SK-N-SH (cell line): ENCODE results near the gene GNAS-AS1. TPM values are rescaled to one million over a fixed set of nuclear protein-coding genes. Genes with fewer than 3 reads are reported as not detected.

Experiments used
- CTCF ChIA-PET: fragments of 300-600, 350-600 bp; formaldehyde crosslinking; extraction: SDS; loops from one replicate; lab custom pipeline; 2021; lab: Yijun Ruan, JAX
- POLR2A ChIA-PET: fragments of 350-600 bp; sonication (Branson Sonifier 250); formaldehyde crosslinking; extraction: SDS; loops from one replicate; lab custom pipeline; 2020; ENCODE audit warnings: antibody characterized with exemption, inconsistent platforms; lab: Yijun Ruan, JAX
- DNase-seq: peaks from one replicate; pipeline ENCODE4 v3.0.0; 2012
- H2AFZ ChIP-seq: fragments of 200-600 bp; sonication (generic); 2 replicates; pipeline ENCODE4 v1.8.1; 2016; ENCODE audit warnings: antibody characterized with exemption, mild to moderate bottlenecking, low read depth
- H3F3A ChIP-seq: fragments of 200-600 bp; sonication (generic); replicated peaks from 2 replicates; pipeline ENCODE3; 2016; ENCODE audit warnings: antibody characterized with exemption, mild to moderate bottlenecking; ENCODE audit not compliant: insufficient read depth
- H3K27ac ChIP-seq, 2 experiments: fragments of 200-500 bp in 1 of 2; fragments of 200-600 bp in 1 of 2; sonication (Bioruptor generic) in 1 of 2; sonication (generic), shearing (Covaris generic) in 1 of 2; 2 replicates each; pipeline versions ENCODE4 v1.5.1 to v1.6.1; 2014 to 2016; ENCODE audit warnings: low read depth in 2 of 2, inconsistent platforms in 1 of 2, low read length in 1 of 2, mild to moderate bottlenecking in 1 of 2, mixed read lengths in 1 of 2
- H3K27me3 ChIP-seq: fragments of 200-600 bp; sonication (generic), shearing (Covaris generic); 2 replicates; pipeline ENCODE4 v1.6.1; 2016; ENCODE audit warnings: mixed run types; ENCODE audit not compliant: insufficient read depth
- H3K36me3 ChIP-seq, 2 experiments: fragments of 200-500 bp in 1 of 2; fragments of 200-600 bp in 1 of 2; sonication (Bioruptor generic) in 1 of 2; sonication (generic) in 1 of 2; replicated peaks in 1 of 2; 2 replicates each; pipeline versions ENCODE3 to v1.5.1; 2014 to 2016; ENCODE audit warnings: low read length in 1 of 2, mild to moderate bottlenecking in 1 of 2; ENCODE audit not compliant: insufficient read depth in 2 of 2, control insufficient read depth in 1 of 2
- H3K4me1 ChIP-seq, 2 experiments: fragments of 200-500 bp in 1 of 2; fragments of 200-600 bp in 1 of 2; sonication (Bioruptor generic) in 1 of 2; sonication (generic), shearing (Covaris generic) in 1 of 2; 2 replicates each; pipeline versions ENCODE4 v1.5.1 to v1.6.1; 2014 to 2016; ENCODE audit warnings: low read depth in 1 of 2, low read length in 1 of 2, mixed run types in 1 of 2; ENCODE audit not compliant: insufficient read depth in 2 of 2, control insufficient read depth in 1 of 2
- H3K4me2 ChIP-seq: fragments of 200-600 bp; sonication (generic), shearing (Covaris generic); 2 replicates; pipeline ENCODE4 v1.6.1; 2017; ENCODE audit warnings: mixed run types
- H3K4me3 ChIP-seq, 2 experiments: fragments of 200-500 bp in 1 of 2; fragments of 200-600 bp in 1 of 2; sonication (Bioruptor generic) in 1 of 2; sonication (generic), shearing (Covaris generic) in 1 of 2; 2 replicates each; pipeline versions ENCODE4 v1.5.1 to v1.8.1; 2014 to 2016; ENCODE audit warnings: low read depth in 2 of 2, inconsistent platforms in 1 of 2, low read length in 1 of 2, mild to moderate bottlenecking in 1 of 2, mixed read lengths in 1 of 2, moderate library complexity in 1 of 2
- H3K79me2 ChIP-seq: fragments of 200-600 bp; sonication (generic); 2 replicates; pipeline ENCODE4 v1.8.1; 2017; ENCODE audit warnings: mild to moderate bottlenecking; ENCODE audit not compliant: insufficient read depth
- H3K9ac ChIP-seq: fragments of 200-600 bp; sonication (generic); 2 replicates; pipeline ENCODE4 v1.6.1; 2017; ENCODE audit warnings: mixed run types
- H3K9me2 ChIP-seq: fragments of 200-600 bp; sonication (generic); 2 replicates; pipeline ENCODE4 v1.6.1; 2017; ENCODE audit warnings: mixed run types
- H3K9me3 ChIP-seq: fragments of 200-600 bp; sonication (generic); 2 replicates; pipeline ENCODE4 v1.6.1; 2017; ENCODE audit warnings: mixed run types, mild to moderate bottlenecking, moderate library complexity
- H4K20me1 ChIP-seq: fragments of 200-600 bp; sonication (generic); 2 replicates; pipeline ENCODE4 v1.6.1; 2017; ENCODE audit warnings: mild to moderate bottlenecking, mixed run types; ENCODE audit not compliant: insufficient read depth
- CHD2 ChIP-seq: fragments of 150-350 bp; IDR thresholded peaks from 2 replicates; pipeline ENCODE4 v1.6.1; 2018; ENCODE audit warnings: low read length; ENCODE audit not compliant: partially characterized antibody
- ELF1 ChIP-seq: IDR thresholded peaks from 2 replicates; pipeline ENCODE4 v1.4.0; 2012
- FOSL2 ChIP-seq: IDR thresholded peaks from 2 replicates; pipeline ENCODE4 v1.4.0; 2012; ENCODE audit warnings: low read depth, mild to moderate bottlenecking, moderate library complexity, borderline replicate concordance
- FOXJ3 ChIP-seq: sonication (generic); formaldehyde crosslinking; IDR thresholded peaks from 2 replicates; pipeline ENCODE4 v1.5.1; 2020; ENCODE audit warnings: mild to moderate bottlenecking, missing genetic modification reagents
- GATA2 ChIP-seq: sonication (generic); formaldehyde crosslinking; IDR thresholded peaks from 2 replicates; pipeline ENCODE4 v1.5.0; 2020; ENCODE audit warnings: mild to moderate bottlenecking, missing genetic modification reagents
- JUND ChIP-seq: IDR thresholded peaks from 2 replicates; pipeline ENCODE4 v1.4.0; 2012
- NFIC ChIP-seq: IDR thresholded peaks from 2 replicates; pipeline ENCODE4 v1.4.0; 2012; ENCODE audit warnings: borderline replicate concordance
- NRF1 ChIP-seq: IDR thresholded peaks from 2 replicates; pipeline ENCODE4 v1.6.1; 2012; ENCODE audit warnings: low read depth, mild to moderate bottlenecking, low read length
- PBX3 ChIP-seq: IDR thresholded peaks from 2 replicates; pipeline ENCODE4; 2012
- RCOR1 ChIP-seq: fragments of 150-350 bp; IDR thresholded peaks from 2 replicates; pipeline ENCODE4 v1.6.1; 2017; ENCODE audit warnings: antibody characterized with exemption, low read length
- RXRA ChIP-seq: IDR thresholded peaks from 2 replicates; pipeline ENCODE4 v1.4.0; 2012; ENCODE audit warnings: low read depth, mild to moderate bottlenecking, borderline replicate concordance
- SMC3 ChIP-seq: IDR thresholded peaks from 2 replicates; pipeline ENCODE4 v1.6.1; 2012; ENCODE audit warnings: low read depth, low read length, improper control_type of control experiment
- TAF1 ChIP-seq: IDR thresholded peaks from 2 replicates; pipeline ENCODE4 v1.6.1; 2012; ENCODE audit warnings: low read depth, mild to moderate bottlenecking, low read length, moderate library complexity, borderline replicate concordance
- TCF12 ChIP-seq: IDR thresholded peaks from 2 replicates; pipeline ENCODE4 v1.4.0; 2012
- USF1 ChIP-seq: IDR thresholded peaks from 2 replicates; pipeline ENCODE4 v1.4.0; 2012; ENCODE audit warnings: low read depth, borderline replicate concordance
- USF2 ChIP-seq: fragments of 150-350 bp; IDR thresholded peaks from 2 replicates; pipeline ENCODE4 v1.6.1; 2017; ENCODE audit warnings: antibody characterized with exemption, low read length, low read depth, borderline replicate concordance
- YY1 ChIP-seq: IDR thresholded peaks from 2 replicates; pipeline ENCODE4 v1.4.0; 2012; ENCODE audit warnings: low read depth, mild to moderate bottlenecking
- WGBS: methylation state at CpG from one replicate; pipeline ENCODE4 v1.1.6; 2017; ENCODE audit warnings: low lambda C conversion rate; 5-methylcytosine and 5-hydroxymethylcytosine counted together
- polyA plus RNA-seq, 3 experiments: library from polyadenylated mRNA; depleted of rRNA; stranded (reverse); fragments of >200 nt; gene quantifications; 2 replicates each; pipeline ENCODE4 v1.2.3, GENCODE V29; 2012
- TF ChIP-seq, protein P1 (sequence below): IDR thresholded peaks from 2 replicates; pipeline ENCODE4 v1.4.0; 2012; ENCODE audit warnings: low read depth
- TF ChIP-seq, protein P2 (sequence below): IDR thresholded peaks from 2 replicates; pipeline ENCODE4 v1.4.0; 2012; ENCODE audit warnings: low read depth, borderline replicate concordance
- TF ChIP-seq, protein P3 (sequence below): fragments of 150-350 bp; IDR thresholded peaks from 2 replicates; pipeline ENCODE4 v1.6.1; 2016; ENCODE audit warnings: mild to moderate bottlenecking, low read depth, low read length

Gene GNAS-AS1
- polyA plus RNA-seq, 1 of the 3 experiments (the other 2 are of a cell fraction), result 1.5 TPM

GRCh38 chr20:58776109-58776508 is 74.6 kb downstream of the GNAS-AS1 start:
- no peaks in the 10 kb centered on the region for H3K9me3 ChIP-seq
- no peak overlapping the region for H3K9ac ChIP-seq
- no peak overlapping the region for H3K4me3 ChIP-seq
- H2AFZ ChIP-seq, result no peak overlapping the region
- no peaks in the 10 kb centered on the region for H3F3A ChIP-seq
- no peaks in the 10 kb centered on the region for H3K9me2 ChIP-seq
- TF ChIP-seq, protein P1, sequence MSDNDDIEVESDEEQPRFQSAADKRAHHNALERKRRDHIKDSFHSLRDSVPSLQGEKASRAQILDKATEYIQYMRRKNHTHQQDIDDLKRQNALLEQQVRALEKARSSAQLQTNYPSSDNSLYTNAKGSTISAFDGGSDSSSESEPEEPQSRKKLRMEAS, result no peak
- TF ChIP-seq RCOR1 (no peak), PBX3 (no peak), GATA2 (CRISPR knock-in tag) (no peak)
- TF ChIP-seq, protein P2, sequence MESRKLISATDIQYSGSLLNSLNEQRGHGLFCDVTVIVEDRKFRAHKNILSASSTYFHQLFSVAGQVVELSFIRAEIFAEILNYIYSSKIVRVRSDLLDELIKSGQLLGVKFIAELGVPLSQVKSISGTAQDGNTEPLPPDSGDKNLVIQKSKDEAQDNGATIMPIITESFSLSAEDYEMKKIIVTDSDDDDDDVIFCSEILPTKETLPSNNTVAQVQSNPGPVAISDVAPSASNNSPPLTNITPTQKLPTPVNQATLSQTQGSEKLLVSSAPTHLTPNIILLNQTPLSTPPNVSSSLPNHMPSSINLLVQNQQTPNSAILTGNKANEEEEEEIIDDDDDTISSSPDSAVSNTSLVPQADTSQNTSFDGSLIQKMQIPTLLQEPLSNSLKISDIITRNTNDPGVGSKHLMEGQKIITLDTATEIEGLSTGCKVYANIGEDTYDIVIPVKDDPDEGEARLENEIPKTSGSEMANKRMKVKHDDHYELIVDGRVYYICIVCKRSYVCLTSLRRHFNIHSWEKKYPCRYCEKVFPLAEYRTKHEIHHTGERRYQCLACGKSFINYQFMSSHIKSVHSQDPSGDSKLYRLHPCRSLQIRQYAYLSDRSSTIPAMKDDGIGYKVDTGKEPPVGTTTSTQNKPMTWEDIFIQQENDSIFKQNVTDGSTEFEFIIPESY, result no peak
- DNase-seq, result no peak
- CTCF ChIA-PET, result interaction anchor here (1.2 kb wide), 1 partner anchor 13 kb away, joined by 3 read pairs; no protein-coding TSS in a partner anchor
- no peaks in the 10 kb centered on the region for H3K79me2 ChIP-seq
- no peak overlapping the region for H3K27ac ChIP-seq
- no peaks in the 10 kb centered on the region; a peak in 1 of 4 replicates for H3K4me1 ChIP-seq
- H3K36me3 ChIP-seq, result no peaks in the 10 kb centered on the region
- H3K27me3 ChIP-seq, result peaks cover 8% of the 10 kb centered on the region; the same call in 1 of the 2 replicates
- 50% methylated on average over 3 of the region's 3 CpGs for WGBS
- POLR2A ChIA-PET, result no interaction called here
- H4K20me1 ChIP-seq, result no peaks in the 10 kb centered on the region
- H3K4me2 ChIP-seq, result no peak overlapping the region

DNA sequence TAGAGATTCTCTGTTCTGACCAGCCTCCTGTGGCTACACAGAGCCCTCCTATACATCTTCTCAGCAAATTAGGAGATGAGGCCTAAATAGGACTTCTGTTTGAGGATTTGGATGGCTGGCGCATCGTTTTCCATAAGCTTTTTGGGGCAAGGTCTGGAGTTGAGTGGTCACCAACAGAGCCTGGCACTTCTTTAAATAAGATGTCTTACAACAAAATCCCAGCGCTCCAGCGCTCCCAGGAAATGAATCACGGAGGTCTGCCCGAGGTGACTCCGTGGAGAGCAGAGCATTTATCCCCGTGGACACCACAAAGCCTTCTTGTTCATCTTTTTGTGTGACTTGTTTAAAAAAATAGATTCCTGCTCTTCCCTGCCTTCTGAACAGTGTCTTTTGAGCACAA is 75.3 kb downstream of the GNAS-AS1 start:
- H3K4me3 ChIP-seq, result no peak overlapping the region
- no peaks in the 10 kb centered on the region for H3K9me2 ChIP-seq
- H4K20me1 ChIP-seq, result no peaks in the 10 kb centered on the region
- no peaks in the 10 kb centered on the region for H3K9me3 ChIP-seq
- ChIA-PET CTCF (no interaction called here), POLR2A (no interaction called here)
- H2AFZ ChIP-seq, result no peak overlapping the region
- no peaks in the 10 kb centered on the region for H3K79me2 ChIP-seq
- TF ChIP-seq ELF1 (no peak), RXRA (no peak), FOXJ3 (CRISPR knock-in tag) (no peak), SMC3 (no peak), RCOR1 (no peak), USF2 (no peak), JUND (no peak), CHD2 (no peak), NRF1 (no peak), USF1 (no peak), TCF12 (no peak), TAF1 (no peak), FOSL2 (no peak), YY1 (no peak), NFIC (no peak)
- TF ChIP-seq, protein P3, sequence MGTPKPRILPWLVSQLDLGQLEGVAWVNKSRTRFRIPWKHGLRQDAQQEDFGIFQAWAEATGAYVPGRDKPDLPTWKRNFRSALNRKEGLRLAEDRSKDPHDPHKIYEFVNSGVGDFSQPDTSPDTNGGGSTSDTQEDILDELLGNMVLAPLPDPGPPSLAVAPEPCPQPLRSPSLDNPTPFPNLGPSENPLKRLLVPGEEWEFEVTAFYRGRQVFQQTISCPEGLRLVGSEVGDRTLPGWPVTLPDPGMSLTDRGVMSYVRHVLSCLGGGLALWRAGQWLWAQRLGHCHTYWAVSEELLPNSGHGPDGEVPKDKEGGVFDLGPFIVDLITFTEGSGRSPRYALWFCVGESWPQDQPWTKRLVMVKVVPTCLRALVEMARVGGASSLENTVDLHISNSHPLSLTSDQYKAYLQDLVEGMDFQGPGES, result no peak
- TF ChIP-seq, protein P2, result no peak
- H3K9ac ChIP-seq, result no peak overlapping the region
- H3K4me2 ChIP-seq, result no peak overlapping the region
- DNase-seq, result no peak
- WGBS, result 40% methylated on average over 8 of the region's 8 CpGs
- no peaks in the 10 kb centered on the region; a peak in 1 of 4 replicates for H3K4me1 ChIP-seq
- no peak overlapping the region for H3K27ac ChIP-seq
- no peaks in the 10 kb centered on the region for H3K36me3 ChIP-seq
- H3K27me3 ChIP-seq, result peaks cover 8% of the 10 kb centered on the region; the same call in 1 of the 2 replicates
- no peaks in the 10 kb centered on the region for H3F3A ChIP-seq
